Muscle of back (tissue), 13 donors: Measurements from ENCODE around the gene SLC35G3. TPM values are rescaled to one million over a fixed set of nuclear protein-coding genes. Genes with fewer than 3 reads are reported as not detected.
"Not testable (repeated sequence)": the region's sequence is repeated elsewhere in the genome, so short reads cannot be mapped to it uniquely, and the experiment has no call there.

Experiments
- DNase-seq, 3 donors: peaks; one replicate each; pipeline versions ENCODE4 v3.0.0 to v3.0.0-alpha.2; 2013
- long read RNA-seq, 9 donors: transcript quantifications; one replicate each; lab custom pipeline, GENCODE V29; 2026
- polyA plus RNA-seq, 10 donors: library from polyadenylated mRNA; unstranded; fragments of 120-200 nt; gene quantifications; one replicate each; pipeline ENCODE4 v1.2.1, GENCODE V29; 2013; ENCODE audit not compliant: insufficient read length in 10 of 10

SLC35G3 gene
- polyA plus RNA-seq, result under 1 TPM; 0.15 to 0.58 (median 0.29) TPM
- long read RNA-seq, donor 1, partial matches to known transcripts, result 0 of 4 reads
- long read RNA-seq, donor 1, other reads (novel, unspliced or antisense), result 0 of 4 reads
- long read RNA-seq, donor 2, partial matches to known transcripts, result 0 of 2 reads
- long read RNA-seq, donor 2, other reads (novel, unspliced or antisense), result 0 of 2 reads
- long read RNA-seq, donor 3, transcript SLC35G3-201 (1 exons, 2,004 nt), result major isoform, 5 of 5 reads
- long read RNA-seq, donor 3, partial matches to known transcripts, result 0 of 5 reads
- long read RNA-seq, donor 3, other reads (novel, unspliced or antisense), result 0 of 5 reads
- long read RNA-seq, donor 4, partial matches to known transcripts, result 0 of 1 reads
- long read RNA-seq, donor 4, other reads (novel, unspliced or antisense), result 0 of 1 reads
- long read RNA-seq, donor 5, partial matches to known transcripts, result 0 of 4 reads
- long read RNA-seq, donor 5, other reads (novel, unspliced or antisense), result 0 of 4 reads
- long read RNA-seq, donor 6, partial matches to known transcripts, result 0 of 3 reads
- long read RNA-seq, donor 6, other reads (novel, unspliced or antisense), result 0 of 3 reads
- long read RNA-seq, donor 7, partial matches to known transcripts, result 0 of 3 reads
- long read RNA-seq, donor 7, other reads (novel, unspliced or antisense), result 0 of 3 reads
- long read RNA-seq, donor 8, partial matches to known transcripts, result 0 of 3 reads
- long read RNA-seq, donor 8, other reads (novel, unspliced or antisense), result 0 of 3 reads
- long read RNA-seq, donor 9, result 0 reads

GRCh38 chr17:35194001-35194400 lies at the start of gene SLC35G3:
Gene SLC35G3 (minus strand): TSS chr17:35194393. CDS start chr17:35194307, 86 bp downstream.
- DNase-seq, result not testable (repeated sequence)

DNA sequence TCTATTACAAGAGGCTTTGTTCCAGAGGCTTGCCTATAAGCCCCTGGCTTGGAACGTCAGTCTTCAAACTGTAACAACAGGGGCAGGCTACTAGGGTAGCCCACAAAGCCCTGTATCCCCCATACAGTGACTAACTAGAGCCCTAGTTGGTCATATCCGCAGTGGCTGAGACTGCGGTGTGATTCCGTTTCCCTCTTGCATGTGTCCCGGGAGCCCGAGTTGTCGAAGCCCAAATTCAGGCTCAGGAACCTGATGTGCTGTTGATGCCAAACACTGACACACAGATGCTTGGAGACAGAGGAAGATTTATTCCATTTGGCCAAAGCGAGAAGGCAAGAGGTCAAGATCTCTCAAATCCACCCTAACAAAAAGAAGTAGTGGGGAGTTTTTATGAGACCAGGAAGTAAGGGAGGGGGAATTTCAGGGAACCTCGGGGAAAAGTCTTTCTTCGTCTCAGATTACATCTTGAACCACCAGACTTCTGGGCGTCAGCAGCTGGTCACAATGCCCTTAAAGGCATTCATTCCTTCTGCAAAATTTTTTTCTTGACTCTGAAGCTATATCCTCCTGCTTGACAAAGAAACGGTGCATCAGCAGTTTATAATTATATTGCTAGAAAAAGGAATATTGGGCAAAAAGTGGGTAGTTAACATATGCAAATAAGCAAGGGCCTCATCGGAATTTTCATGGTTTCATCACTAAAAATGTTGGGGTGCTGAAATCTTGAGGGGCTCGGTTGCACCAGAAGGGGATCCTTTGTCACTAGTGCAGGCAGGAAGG lies 49.6 kb upstream of the SLC35G3 start:
- DNase-seq, result peak; percentile 44 to 79 (median 45)

DNA sequence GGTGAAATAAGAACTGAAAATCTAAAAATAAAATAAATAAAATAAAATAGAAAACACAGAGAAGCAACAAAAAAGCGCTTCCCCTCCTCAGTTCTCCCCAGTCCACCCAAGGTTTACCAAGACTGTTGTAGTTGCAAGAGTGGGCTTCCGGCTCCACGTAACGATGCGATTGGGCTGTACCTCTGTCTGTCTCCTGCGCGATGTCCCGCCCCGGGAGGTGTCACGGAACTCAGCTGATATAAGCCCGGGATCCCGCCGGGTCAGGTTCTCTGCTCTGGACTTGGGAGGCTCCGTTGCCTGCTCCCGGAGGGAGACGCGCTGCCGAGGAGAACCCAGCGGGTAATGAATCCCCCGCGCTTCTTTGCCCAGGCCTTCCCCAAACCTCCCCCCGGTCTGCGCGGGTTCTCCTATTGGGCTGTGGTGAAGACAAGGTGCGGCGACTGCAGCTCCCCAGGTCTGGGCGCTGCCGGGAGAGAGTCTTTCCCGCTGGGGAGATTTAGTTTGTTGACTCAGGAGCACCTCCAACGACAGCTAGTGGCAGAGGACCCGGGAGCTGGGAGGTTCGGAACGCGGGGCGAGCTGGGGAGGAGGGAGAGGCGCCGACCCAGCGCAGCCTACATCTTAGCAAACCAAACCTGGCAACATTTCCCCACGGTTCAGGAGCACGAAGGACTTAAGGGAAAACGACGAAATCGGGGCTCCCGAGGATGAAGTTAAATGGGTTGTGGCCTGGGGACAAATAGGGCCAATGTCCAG lies 48.8 kb upstream of the SLC35G3 start, which contains the start of gene SLFN5:
Gene SLFN5 (plus strand): TSS at position 268 of the 756 bp plus-strand sequence. CDS start 15,619 bp downstream, outside the sequence.
- DNase-seq, result peak; percentile 88 to 95 (median 92)

GRCh38 chr17:35242158-35242804 lies 48.1 kb upstream of the SLC35G3 start:
- peak; percentile 26 to 71 (median 31) for DNase-seq

DNA sequence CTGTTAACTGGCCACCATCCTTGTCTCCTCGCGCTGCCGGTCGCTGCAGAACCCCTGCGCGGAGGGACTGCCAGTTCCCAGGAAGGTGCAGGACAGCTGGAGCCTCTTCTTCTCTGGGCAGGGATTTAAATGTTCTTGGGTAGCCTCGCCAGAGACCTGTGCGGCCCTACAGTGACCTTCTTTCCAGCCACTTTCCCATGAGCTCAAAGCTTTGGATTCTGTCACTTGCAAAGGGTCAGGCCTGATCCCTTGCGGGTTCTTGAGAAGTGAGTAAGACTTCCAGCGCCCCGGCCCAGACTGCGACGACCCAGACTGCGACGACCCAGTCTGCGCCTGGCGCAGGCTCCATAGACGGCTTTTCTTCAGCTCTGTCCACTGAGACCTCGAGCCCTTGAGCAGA lies 47.3 kb upstream of the SLC35G3 start:
- DNase-seq, result no peak

GRCh38 chr17:35240861-35241260 lies 46.7 kb upstream of the SLC35G3 start:
- DNase-seq, result no peak

GRCh38 chr17:35239823-35240222 lies 45.6 kb upstream of the SLC35G3 start:
- DNase-seq, result no peak

DNA sequence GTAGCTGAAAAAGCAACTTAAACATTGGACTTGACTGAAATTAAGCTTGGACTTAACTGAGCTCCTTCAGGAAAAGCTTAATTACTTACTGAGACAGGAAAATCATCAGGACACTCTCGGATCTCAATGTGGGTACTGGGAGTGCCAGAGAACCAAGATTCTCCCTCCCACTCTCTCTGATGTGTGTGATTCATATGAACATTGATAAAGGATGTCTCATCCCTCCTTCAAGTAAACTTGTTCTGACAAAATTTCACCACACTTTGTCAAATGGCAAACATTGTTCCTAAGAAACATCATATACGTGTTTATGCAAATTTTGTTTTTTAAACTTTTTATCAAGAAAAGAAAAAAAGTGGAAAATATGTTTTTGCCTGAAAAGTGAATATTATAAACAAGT lies 44.6 kb upstream of the SLC35G3 start:
- DNase-seq, result peak in 1 of 3 donors; percentile 9

DNA sequence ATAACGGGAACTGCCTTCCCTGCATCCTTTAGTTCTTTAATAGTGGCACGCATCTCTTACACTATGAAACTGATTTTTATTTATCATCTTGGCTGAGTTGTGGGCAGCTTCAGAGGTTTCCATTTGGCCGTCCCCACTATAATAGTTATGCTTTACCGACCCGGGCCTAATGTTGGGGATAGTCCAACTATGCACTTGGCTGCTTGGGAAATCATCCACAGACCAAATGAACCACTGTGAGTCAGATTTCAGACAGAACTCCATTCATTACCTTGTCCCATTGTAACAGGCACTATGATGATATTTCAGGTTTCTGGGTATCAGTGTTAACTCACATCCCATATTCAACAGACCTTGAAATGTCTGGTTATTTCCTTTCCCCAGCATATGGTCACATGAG lies 42.6 kb upstream of the SLC35G3 start:
- DNase-seq, result no peak

DNA sequence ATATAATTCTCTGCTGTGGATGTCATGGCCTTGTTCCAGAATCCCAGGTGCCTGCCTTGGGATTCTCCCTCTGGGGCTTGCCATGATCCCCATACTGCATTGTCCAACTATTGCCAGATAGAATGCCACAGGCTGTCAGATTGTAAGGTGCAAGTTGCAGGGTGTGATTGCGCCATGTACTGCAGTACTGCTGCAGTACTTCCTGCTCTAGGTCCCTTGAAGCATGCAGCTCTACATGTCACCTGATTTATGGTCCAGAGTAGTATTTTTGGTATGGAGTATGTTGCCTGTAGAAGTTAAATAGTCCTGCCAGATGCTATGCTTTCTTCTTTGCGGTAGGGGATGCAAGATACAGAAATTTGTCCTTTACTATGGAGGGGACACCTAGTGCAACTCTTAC lies 41.7 kb upstream of the SLC35G3 start:
- no peak for DNase-seq

GRCh38 chr17:35235289-35235688 lies 41.1 kb upstream of the SLC35G3 start:
- DNase-seq, result no peak

GRCh38 chr17:35234315-35234714 lies 40.1 kb upstream of the SLC35G3 start:
- not testable (repeated sequence) for DNase-seq

DNA sequence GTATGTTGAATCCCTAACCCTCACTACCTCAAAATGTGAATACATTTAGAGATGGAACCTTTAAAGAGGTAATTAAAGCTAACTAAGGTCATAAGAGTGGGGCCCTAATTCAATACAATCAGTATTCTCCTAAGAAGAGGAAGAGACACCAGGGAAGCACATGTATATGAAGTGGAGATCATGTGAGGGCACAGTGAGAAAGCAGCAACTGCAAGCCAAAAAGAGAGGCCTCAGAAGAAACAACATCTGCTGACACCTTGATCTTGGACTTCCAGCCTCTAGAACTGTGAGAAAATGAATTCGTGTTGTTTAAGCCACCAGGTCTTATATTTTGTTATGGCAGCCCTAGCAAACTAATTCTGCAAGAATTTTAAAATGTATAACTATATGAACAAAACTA lies 35.4 kb upstream of the SLC35G3 start:
- DNase-seq, result no peak

DNA sequence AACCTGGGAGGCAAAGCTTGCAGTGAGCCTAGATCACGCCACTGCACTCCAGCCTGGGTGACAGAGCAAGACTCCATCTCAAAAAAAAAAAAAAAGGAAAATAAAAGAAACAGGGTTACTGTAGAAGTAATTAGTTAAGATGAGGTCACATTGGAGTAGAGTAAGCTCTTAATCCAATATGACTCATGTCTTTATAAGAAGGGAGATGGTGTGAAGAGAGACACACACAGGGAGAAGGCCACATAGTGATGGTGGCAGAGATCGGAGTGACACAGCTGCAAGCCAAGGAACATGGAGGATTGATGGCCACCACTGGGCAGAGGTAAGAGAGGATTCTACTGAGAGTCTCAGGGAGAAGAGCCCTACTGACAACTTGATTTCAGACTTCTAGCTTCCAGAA lies 33.4 kb upstream of the SLC35G3 start:
- DNase-seq, result no peak

GRCh38 chr17:35224436-35224835 lies 30.2 kb upstream of the SLC35G3 start:
- no peak for DNase-seq

DNA sequence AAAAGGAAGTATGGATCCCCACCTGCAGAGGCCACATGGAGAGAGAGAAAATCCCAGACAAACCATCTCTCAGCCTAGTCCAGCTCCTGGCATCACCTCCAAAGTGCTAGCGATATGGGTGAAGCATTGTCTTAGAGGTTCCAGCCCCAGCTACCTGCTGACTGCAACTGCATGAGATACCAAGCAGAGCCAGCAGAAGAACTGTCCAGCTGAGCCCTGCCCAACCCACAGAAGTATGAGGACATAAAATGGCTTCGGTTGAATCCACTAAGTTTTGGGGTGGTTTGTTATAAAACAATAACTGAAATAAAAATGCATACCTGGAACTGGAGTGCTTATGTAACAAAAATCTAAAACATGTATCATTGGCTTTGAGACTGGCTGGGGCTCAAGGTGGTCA lies 28.3 kb upstream of the SLC35G3 start:
- DNase-seq, result no peak

DNA sequence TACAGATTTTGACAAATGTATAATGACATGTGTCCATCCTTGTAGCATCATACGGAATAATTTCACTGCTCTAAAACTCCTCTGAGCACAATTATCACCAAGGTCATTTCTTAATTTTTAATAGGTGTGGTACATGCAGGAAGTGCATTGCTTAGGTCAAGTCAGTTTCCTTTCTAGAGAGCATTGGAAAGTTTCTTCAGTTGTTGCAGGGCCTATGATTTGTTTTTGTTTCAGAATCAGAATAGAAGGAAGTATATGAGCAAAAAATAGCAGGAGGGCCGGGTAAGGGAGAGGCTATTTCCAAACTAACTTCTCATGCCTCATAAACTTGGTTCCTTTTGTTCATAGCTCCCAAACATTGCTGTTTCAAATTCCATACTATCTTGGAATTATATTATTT lies 24.7 kb upstream of the SLC35G3 start:
- no peak for DNase-seq

DNA sequence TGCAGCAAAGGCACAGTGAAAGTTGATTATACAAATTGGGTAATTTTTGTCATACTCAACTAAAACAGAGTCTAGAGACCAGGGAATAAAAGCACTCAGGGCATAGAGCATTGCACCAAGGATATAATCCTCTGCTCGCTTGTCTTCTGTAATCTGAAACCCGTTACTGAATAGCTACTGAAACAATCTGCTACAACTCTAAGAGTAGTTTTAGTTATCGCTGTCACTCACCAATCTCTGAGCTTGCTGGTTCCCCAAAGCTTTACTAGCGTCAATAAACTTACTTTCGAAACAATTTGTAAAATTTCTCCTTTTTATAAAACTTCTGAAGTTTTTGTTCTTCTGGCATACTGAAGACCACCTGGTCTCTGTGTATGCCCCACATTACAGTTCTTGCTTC lies 22.9 kb upstream of the SLC35G3 start:
- no peak for DNase-seq

- DNase-seq, result no peak
Measured at GRCh38 chr17:35214631-35215273, 20.6 kb upstream of the SLC35G3 start.

GRCh38 chr17:35214192-35214591 lies 20.0 kb upstream of the SLC35G3 start:
- DNase-seq, result no peak
